HCT116 (cell line): Measurements from ENCODE around the gene CD72.

Experiments used
- CBX3 ChIP-seq: IDR thresholded peaks from 2 replicates; pipeline ENCODE4 v1.6.1; 2012; ENCODE audit warnings: low read depth
- CEBPB ChIP-seq: IDR thresholded peaks from 2 replicates; pipeline ENCODE4 v1.6.1; 2012; ENCODE audit warnings: low read depth
- ELF1 ChIP-seq: IDR thresholded peaks from 2 replicates; pipeline ENCODE4 v1.6.1; 2012; ENCODE audit warnings: low read depth, borderline replicate concordance
- EZH2 ChIP-seq: fragments of 200-600 bp; sonication (generic); IDR thresholded peaks from 2 replicates; pipeline ENCODE4 v1.6.1; 2017; ENCODE audit warnings: antibody characterized with exemption, mixed run types
- FOSL1 ChIP-seq: IDR thresholded peaks from 2 replicates; pipeline ENCODE4 v1.6.1; 2012; ENCODE audit warnings: low read depth
- POLR2A ChIP-seq: IDR thresholded peaks from 2 replicates; pipeline ENCODE4 v1.7.0; 2011; ENCODE audit warnings: borderline replicate concordance; ENCODE audit not compliant: insufficient read depth, insufficient read length; ENCODE audit errors: extremely low read depth
- POLR2AphosphoS5 ChIP-seq: IDR thresholded peaks from 2 replicates; pipeline ENCODE4 v1.6.1; 2011; ENCODE audit warnings: mild to moderate bottlenecking, low read depth, low read length, moderate library complexity
- RAD21 ChIP-seq: IDR thresholded peaks from 2 replicates; pipeline ENCODE4 v1.6.1; 2012; ENCODE audit warnings: low read depth, mild to moderate bottlenecking
- SIN3A ChIP-seq: IDR thresholded peaks from 2 replicates; pipeline ENCODE4 v1.6.1; 2012; ENCODE audit warnings: low read depth
- SRF ChIP-seq: IDR thresholded peaks from 2 replicates; pipeline ENCODE4 v1.6.1; 2012; ENCODE audit warnings: low read depth
- YY1 ChIP-seq: IDR thresholded peaks from 2 replicates; pipeline ENCODE4 v1.6.1; 2011; ENCODE audit warnings: low read length, low read depth, moderate library complexity, mild to moderate bottlenecking; ENCODE audit not compliant: insufficient replicate concordance; ENCODE audit errors: extremely low read depth
- ZFX ChIP-seq: fragments of 450-650 bp; IDR thresholded peaks from 2 replicates; pipeline ENCODE4 v1.6.1; 2017
- TF ChIP-seq, protein P1 (sequence below), 3 experiments: fragments of 200-600 bp in 1 of 3; sonication (generic) in 1 of 3; IDR thresholded peaks in 2 of 3; conservative IDR thresholded peaks in 1 of 3; 2 replicates each; pipeline ENCODE4 v1.5.1; 2012 to 2017; ENCODE audit warnings: low read depth in 2 of 3, low read length in 2 of 3, antibody characterized with exemption in 1 of 3, borderline replicate concordance in 1 of 3, control low read depth in 1 of 3, mild to moderate bottlenecking in 1 of 3, mixed read lengths in 1 of 3, mixed run types in 1 of 3, moderate library complexity in 1 of 3; ENCODE audit not compliant: insufficient read depth in 1 of 3
- TF ChIP-seq, protein P2 (sequence below): IDR thresholded peaks from 2 replicates; pipeline ENCODE4 v1.6.1; 2012; ENCODE audit warnings: low read depth

DNA sequence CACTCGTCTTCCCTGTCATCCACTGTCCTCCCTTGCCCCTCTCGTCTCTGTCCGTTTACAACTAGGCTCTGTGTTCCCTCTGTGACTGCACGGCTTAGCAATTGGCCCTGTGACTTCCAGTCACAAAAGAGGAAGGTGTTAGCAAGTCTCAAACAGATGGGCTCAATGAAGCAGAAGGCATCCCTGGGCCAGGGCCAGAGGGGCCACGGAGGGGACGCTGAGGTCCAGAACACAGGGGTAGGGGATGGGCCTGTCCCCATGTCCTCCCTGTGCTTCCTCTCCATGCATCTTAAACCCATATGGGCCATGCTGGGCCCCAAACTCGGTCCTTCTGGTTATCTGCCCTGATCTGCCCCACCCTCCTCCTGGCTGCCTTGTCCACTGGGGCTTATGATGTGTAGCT, at the start of gene CD72:
- TF ChIP-seq SIN3A: no peak
- no peak for TF ChIP-seq CEBPB
- TF ChIP-seq FOSL1: no peak
- TF ChIP-seq, protein P1, sequence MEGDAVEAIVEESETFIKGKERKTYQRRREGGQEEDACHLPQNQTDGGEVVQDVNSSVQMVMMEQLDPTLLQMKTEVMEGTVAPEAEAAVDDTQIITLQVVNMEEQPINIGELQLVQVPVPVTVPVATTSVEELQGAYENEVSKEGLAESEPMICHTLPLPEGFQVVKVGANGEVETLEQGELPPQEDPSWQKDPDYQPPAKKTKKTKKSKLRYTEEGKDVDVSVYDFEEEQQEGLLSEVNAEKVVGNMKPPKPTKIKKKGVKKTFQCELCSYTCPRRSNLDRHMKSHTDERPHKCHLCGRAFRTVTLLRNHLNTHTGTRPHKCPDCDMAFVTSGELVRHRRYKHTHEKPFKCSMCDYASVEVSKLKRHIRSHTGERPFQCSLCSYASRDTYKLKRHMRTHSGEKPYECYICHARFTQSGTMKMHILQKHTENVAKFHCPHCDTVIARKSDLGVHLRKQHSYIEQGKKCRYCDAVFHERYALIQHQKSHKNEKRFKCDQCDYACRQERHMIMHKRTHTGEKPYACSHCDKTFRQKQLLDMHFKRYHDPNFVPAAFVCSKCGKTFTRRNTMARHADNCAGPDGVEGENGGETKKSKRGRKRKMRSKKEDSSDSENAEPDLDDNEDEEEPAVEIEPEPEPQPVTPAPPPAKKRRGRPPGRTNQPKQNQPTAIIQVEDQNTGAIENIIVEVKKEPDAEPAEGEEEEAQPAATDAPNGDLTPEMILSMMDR (IDR thresholded peaks at IDR 0.05 in 2 of 3, conservative IDR thresholded peaks at IDR 0.05 in 1 of 3; ENCODE audit: borderline replicate concordance in 1 of 3, insufficient read depth in 1 of 3, low read depth in 2 of 3, low read length in 2 of 3): no peak
- no peak for TF ChIP-seq POLR2A
- no peak for TF ChIP-seq EZH2
- TF ChIP-seq POLR2AphosphoS5: no peak
- no peak for TF ChIP-seq CBX3
- TF ChIP-seq ZFX: no peak
- TF ChIP-seq ELF1: no peak
- TF ChIP-seq, protein P2, sequence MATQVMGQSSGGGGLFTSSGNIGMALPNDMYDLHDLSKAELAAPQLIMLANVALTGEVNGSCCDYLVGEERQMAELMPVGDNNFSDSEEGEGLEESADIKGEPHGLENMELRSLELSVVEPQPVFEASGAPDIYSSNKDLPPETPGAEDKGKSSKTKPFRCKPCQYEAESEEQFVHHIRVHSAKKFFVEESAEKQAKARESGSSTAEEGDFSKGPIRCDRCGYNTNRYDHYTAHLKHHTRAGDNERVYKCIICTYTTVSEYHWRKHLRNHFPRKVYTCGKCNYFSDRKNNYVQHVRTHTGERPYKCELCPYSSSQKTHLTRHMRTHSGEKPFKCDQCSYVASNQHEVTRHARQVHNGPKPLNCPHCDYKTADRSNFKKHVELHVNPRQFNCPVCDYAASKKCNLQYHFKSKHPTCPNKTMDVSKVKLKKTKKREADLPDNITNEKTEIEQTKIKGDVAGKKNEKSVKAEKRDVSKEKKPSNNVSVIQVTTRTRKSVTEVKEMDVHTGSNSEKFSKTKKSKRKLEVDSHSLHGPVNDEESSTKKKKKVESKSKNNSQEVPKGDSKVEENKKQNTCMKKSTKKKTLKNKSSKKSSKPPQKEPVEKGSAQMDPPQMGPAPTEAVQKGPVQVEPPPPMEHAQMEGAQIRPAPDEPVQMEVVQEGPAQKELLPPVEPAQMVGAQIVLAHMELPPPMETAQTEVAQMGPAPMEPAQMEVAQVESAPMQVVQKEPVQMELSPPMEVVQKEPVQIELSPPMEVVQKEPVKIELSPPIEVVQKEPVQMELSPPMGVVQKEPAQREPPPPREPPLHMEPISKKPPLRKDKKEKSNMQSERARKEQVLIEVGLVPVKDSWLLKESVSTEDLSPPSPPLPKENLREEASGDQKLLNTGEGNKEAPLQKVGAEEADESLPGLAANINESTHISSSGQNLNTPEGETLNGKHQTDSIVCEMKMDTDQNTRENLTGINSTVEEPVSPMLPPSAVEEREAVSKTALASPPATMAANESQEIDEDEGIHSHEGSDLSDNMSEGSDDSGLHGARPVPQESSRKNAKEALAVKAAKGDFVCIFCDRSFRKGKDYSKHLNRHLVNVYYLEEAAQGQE: no peak
- no peak for TF ChIP-seq SRF
- TF ChIP-seq RAD21: no peak
- TF ChIP-seq YY1: no peak
